HCT116 (cell line): ENCODE measurements around the gene HIPK2. TPM values are rescaled to one million over a fixed set of nuclear protein-coding genes. Genes with fewer than 3 reads are reported as not detected.

ENCODE experiments used
- ATAC-seq: fragments of 200-7000 bp; cut with Tn5 transposase; 2 replicates; pipeline ENCODE4 v1.9.1; 2020; ENCODE audit warnings: mild to moderate bottlenecking, moderate library complexity
- Bru-seq: library from RNA; stranded (reverse); fragments of 400-500 nt; gene quantifications from one replicate; lab custom pipeline; 2021; lab: Mats Ljungman, UMichigan
- BruChase-seq, 2 experiments: library from RNA; stranded (reverse); fragments of 400-500 nt; gene quantifications; one replicate each; lab custom pipeline; 2021; lab: Mats Ljungman, UMichigan
- BruUV-seq: library from RNA; stranded (reverse); fragments of 400-500 nt; replicated peaks from 2 replicates; lab custom pipeline; 2021; lab: Mats Ljungman, UMichigan
- CTCF ChIA-PET: fragments of 300-600 bp; sonication (Branson Sonifier 250); formaldehyde crosslinking; loops from one replicate; lab custom pipeline; 2021; ENCODE audit warnings: antibody characterized with exemption; lab: Charles Lee
- POLR2A ChIA-PET: fragments of 300-600, 350-600 bp; sonication (Branson Sonifier 250); formaldehyde crosslinking; loops from one replicate; lab custom pipeline; 2021; ENCODE audit warnings: antibody characterized with exemption; lab: Charles Lee
- RAD21 ChIA-PET, 2 experiments: fragments of 300-600 bp; sonication (Branson Sonifier 250); formaldehyde crosslinking; loops; one replicate each; lab custom pipeline; 2023; ENCODE audit warnings: low total read pairs in 2 of 2; ENCODE audit not compliant: uncharacterized antibody in 2 of 2, unreplicated experiment in 2 of 2, low non-redundant PET in 1 of 2; lab: Charles Lee
- DNase-seq: peaks from one replicate; pipeline ENCODE4 v3.0.0-alpha.2; 2010; ENCODE audit warnings: low read depth, low spot score
- H2AFZ ChIP-seq: fragments of 200-600 bp; shearing (Covaris generic), sonication (generic); 2 replicates; pipeline ENCODE4 v1.6.1; 2017; ENCODE audit warnings: low read depth, mixed run types, mixed read lengths, antibody characterized with exemption, low read length; ENCODE audit not compliant: poor library complexity, severe bottlenecking
- H3K27ac ChIP-seq: 2 replicates; pipeline ENCODE4 v1.5.1; 2012; ENCODE audit warnings: low read depth, low read length
- H3K27me3 ChIP-seq: fragments of 200-600 bp; sonication (generic); 2 replicates; pipeline ENCODE4 v1.6.1; 2016; ENCODE audit warnings: mixed run types, low read length, mixed read lengths; ENCODE audit not compliant: insufficient read depth
- H3K36me3 ChIP-seq, 2 experiments: fragments of 200-500 bp in 1 of 2; fragments of 200-600 bp in 1 of 2; sonication (Bioruptor generic) in 1 of 2; sonication (generic) in 1 of 2; 2 replicates each; pipeline versions ENCODE4 v1.5.1 to v1.6.1; 2014 to 2016; ENCODE audit warnings: low read length in 2 of 2, inconsistent platforms in 1 of 2, mixed read lengths in 1 of 2, mixed run types in 1 of 2; ENCODE audit not compliant: insufficient read depth in 2 of 2, control insufficient read depth in 1 of 2
- H3K4me1 ChIP-seq, 2 experiments: fragments of 200-600 bp in 1 of 2; sonication (generic) in 1 of 2; 2 replicates each; pipeline versions ENCODE4 v1.5.1 to v1.6.1; 2012 to 2017; ENCODE audit warnings: low read length in 2 of 2, inconsistent platforms in 1 of 2, mild to moderate bottlenecking in 1 of 2, mixed read lengths in 1 of 2, mixed run types in 1 of 2, moderate library complexity in 1 of 2; ENCODE audit not compliant: insufficient read depth in 2 of 2, control insufficient read depth in 1 of 2
- H3K4me2 ChIP-seq: fragments of 200-600 bp; sonication (generic); 2 replicates; pipeline ENCODE4 v1.6.1; 2017; ENCODE audit warnings: mixed run types, low read length, mixed read lengths
- H3K4me3 ChIP-seq, 2 experiments: fragments of 200-600 bp in 1 of 2; sonication (generic) in 1 of 2; replicated peaks in 1 of 2; 2 replicates each; pipeline ENCODE4 v1.5.1; 2011 to 2016; ENCODE audit warnings: low read length in 2 of 2, control low read depth in 1 of 2, low read depth in 1 of 2, mild to moderate bottlenecking in 1 of 2, mixed read lengths in 1 of 2, mixed run types in 1 of 2
- H3K79me2 ChIP-seq: fragments of 200-600 bp; sonication (generic); 2 replicates; pipeline ENCODE4 v1.6.1; 2017; ENCODE audit warnings: mild to moderate bottlenecking, mixed run types, low read length, moderate library complexity, mixed read lengths; ENCODE audit not compliant: insufficient read depth
- H3K9ac ChIP-seq: fragments of 200-600 bp; sonication (generic); 2 replicates; pipeline ENCODE4 v1.6.1; 2016; ENCODE audit warnings: low read length, mixed read lengths
- H3K9me2 ChIP-seq: fragments of 200-600 bp; sonication (generic), shearing (Covaris generic); 2 replicates; pipeline ENCODE4 v1.6.1; 2017; ENCODE audit warnings: mixed run types, mild to moderate bottlenecking, moderate library complexity; ENCODE audit not compliant: insufficient read depth
- H3K9me3 ChIP-seq, 2 experiments: fragments of 200-500 bp in 1 of 2; fragments of 200-600 bp in 1 of 2; sonication (Bioruptor generic) in 1 of 2; sonication (generic) in 1 of 2; 2 replicates each; pipeline ENCODE4 v1.6.1; 2014 to 2017; ENCODE audit warnings: low read length in 2 of 2, mixed read lengths in 2 of 2, inconsistent platforms in 1 of 2, low read depth in 1 of 2, mild to moderate bottlenecking in 1 of 2, mixed run types in 1 of 2, moderate library complexity in 1 of 2; ENCODE audit not compliant: control insufficient read depth in 1 of 2, insufficient read depth in 1 of 2
- H4K20me1 ChIP-seq: fragments of 200-600 bp; sonication (generic), shearing (Covaris generic); 2 replicates; pipeline ENCODE4 v1.6.1; 2017; ENCODE audit warnings: mixed run types, mild to moderate bottlenecking, moderate library complexity; ENCODE audit not compliant: insufficient read depth
- ATF3 ChIP-seq: IDR thresholded peaks from 2 replicates; pipeline ENCODE4 v1.6.1; 2012
- CBX3 ChIP-seq: IDR thresholded peaks from 2 replicates; pipeline ENCODE4 v1.6.1; 2012; ENCODE audit warnings: low read depth
- CEBPB ChIP-seq: IDR thresholded peaks from 2 replicates; pipeline ENCODE4 v1.6.1; 2012; ENCODE audit warnings: low read depth
- CTCF ChIP-seq, 3 experiments: fragments of 200-600 bp in 1 of 3; sonication (generic) in 1 of 3; IDR thresholded peaks in 2 of 3; conservative IDR thresholded peaks in 1 of 3; 2 replicates each; pipeline ENCODE4 v1.5.1; 2012 to 2017; ENCODE audit warnings: low read depth in 2 of 3, low read length in 2 of 3, antibody characterized with exemption in 1 of 3, borderline replicate concordance in 1 of 3, control low read depth in 1 of 3, mild to moderate bottlenecking in 1 of 3, mixed read lengths in 1 of 3, mixed run types in 1 of 3, moderate library complexity in 1 of 3; ENCODE audit not compliant: insufficient read depth in 1 of 3
- EGR1 ChIP-seq: IDR thresholded peaks from 2 replicates; pipeline ENCODE4 v1.6.1; 2012; ENCODE audit warnings: low read depth
- ELF1 ChIP-seq: IDR thresholded peaks from 2 replicates; pipeline ENCODE4 v1.6.1; 2012; ENCODE audit warnings: low read depth, borderline replicate concordance
- EZH2 ChIP-seq: fragments of 200-600 bp; sonication (generic); IDR thresholded peaks from 2 replicates; pipeline ENCODE4 v1.6.1; 2017; ENCODE audit warnings: antibody characterized with exemption, mixed run types
- FOSL1 ChIP-seq: IDR thresholded peaks from 2 replicates; pipeline ENCODE4 v1.6.1; 2012; ENCODE audit warnings: low read depth
- JUND ChIP-seq: IDR thresholded peaks from 2 replicates; pipeline ENCODE4 v1.6.1; 2012
- MAX ChIP-seq: IDR thresholded peaks from 2 replicates; pipeline ENCODE4 v1.6.1; 2012
- POLR2AphosphoS5 ChIP-seq: IDR thresholded peaks from 2 replicates; pipeline ENCODE4 v1.6.1; 2011; ENCODE audit warnings: mild to moderate bottlenecking, low read depth, low read length, moderate library complexity
- RAD21 ChIP-seq: IDR thresholded peaks from 2 replicates; pipeline ENCODE4 v1.6.1; 2012; ENCODE audit warnings: low read depth, mild to moderate bottlenecking
- REST ChIP-seq: IDR thresholded peaks from 2 replicates; pipeline ENCODE4 v1.6.1; 2012; ENCODE audit warnings: low read depth
- SIN3A ChIP-seq: IDR thresholded peaks from 2 replicates; pipeline ENCODE4 v1.6.1; 2012; ENCODE audit warnings: low read depth
- SRF ChIP-seq: IDR thresholded peaks from 2 replicates; pipeline ENCODE4 v1.6.1; 2012; ENCODE audit warnings: low read depth
- ZBTB33 ChIP-seq: IDR thresholded peaks from 2 replicates; pipeline ENCODE4 v1.6.1; 2011; ENCODE audit warnings: mild to moderate bottlenecking, low read length, moderate library complexity; ENCODE audit not compliant: insufficient replicate concordance; ENCODE audit errors: extremely low read depth
- ZNF274 ChIP-seq: fragments of 200-500 bp; sonication (Bioruptor generic); IDR thresholded peaks from 2 replicates; pipeline ENCODE4 v1.6.1; 2014; ENCODE audit warnings: mild to moderate bottlenecking, low read depth, low read length, inconsistent platforms
- intact Hi-C: fragments of 100-400 bp; cut with micrococcal nuclease; formaldehyde crosslinking; loops from 2 replicates; pipeline ENCODE4 v1.10.0; 2022
- long read RNA-seq: library from polyadenylated mRNA; unstranded; transcript quantifications from one replicate; pipeline ENCODE4 v2.0.0, GENCODE V29; 2021; ENCODE audit not compliant: unreplicated experiment
- polyA plus RNA-seq: library from polyadenylated mRNA; unstranded; fragments of >200 nt; gene quantifications from 2 replicates; pipeline ENCODE4 v1.2.1, GENCODE V29; 2012; ENCODE audit warnings: missing spikeins
- total RNA-seq: library from RNA; stranded (reverse); gene quantifications from one replicate; pipeline ENCODE4 v1.2.1, GENCODE V29; 2021; ENCODE audit not compliant: unreplicated experiment

The HIPK2 gene
- 49.5 TPM for total RNA-seq
- 17.1 TPM in 2 replicates for polyA plus RNA-seq
- percentile 85 among the genes with signal in this experiment for Bru-seq, nascent RNA
- BruChase-seq, experiment 1, labeled RNA remaining after a 6-hour chase: percentile 91 among the genes with signal in this experiment
- BruChase-seq, experiment 2, labeled RNA remaining after a 2-hour chase: percentile 80 among the genes with signal in this experiment
- long read RNA-seq, partial matches to known transcripts: 3 of 53 reads
- long read RNA-seq, other reads (novel, unspliced or antisense): 50 of 53 reads

- Histone ChIP-seq H3K4me1 (peaks cover 20 to 39% of the 10 kb centered on the region in 2 experiments), H3K9ac (peak within 1 kb of the TSS; percentile 75), H3K36me3 (no peaks in the 10 kb centered on the region; a peak in 1 of 4 replicates), H2AFZ (no peak within 1 kb of the TSS), H3K27me3 (peaks cover 4% of the 10 kb centered on the region; the same call in 1 of the 2 replicates), H3K9me3 (no peaks in the 10 kb centered on the region), H3K9me2 (no peaks in the 10 kb centered on the region), H3K4me2 (peak within 1 kb of the TSS; percentile 85), H3K79me2 (peaks cover 39% of the 10 kb centered on the region), H3K27ac (peak within 1 kb of the TSS; percentile 69), H4K20me1 (no peaks in the 10 kb centered on the region), H3K4me3 (peak within 1 kb of the TSS; percentile 75 to 86)
- CTCF ChIA-PET: no interaction called here
- RAD21 ChIA-PET: no interaction called here
- intact Hi-C loops: loop anchor here (5.0 to 10.0 kb wide), 2 partner anchors 139 to 273 kb away; no protein-coding TSS in a partner anchor
- BruUV-seq: no TSS peak
- POLR2A ChIA-PET: no interaction called here
- ATAC-seq: peak; percentile 75
- no peak for DNase-seq
- no peak for TF ChIP-seq ZBTB33
- TF ChIP-seq ZNF274: no peak
- TF ChIP-seq POLR2AphosphoS5: no peak
- no peak for TF ChIP-seq CTCF (IDR thresholded peaks at IDR 0.05 in 2 of 3, conservative IDR thresholded peaks at IDR 0.05 in 1 of 3; ENCODE audit: borderline replicate concordance in 1 of 3, insufficient read depth in 1 of 3, low read depth in 2 of 3, low read length in 2 of 3)
- TF ChIP-seq FOSL1: no peak
- TF ChIP-seq SRF: peak; percentile 70; the same call in 1 of the 2 replicates
- no peak for TF ChIP-seq ATF3
- TF ChIP-seq EZH2: no peak
- no peak for TF ChIP-seq SIN3A
- no peak for TF ChIP-seq CEBPB
- TF ChIP-seq ELF1: no peak
- peak; percentile 76 for TF ChIP-seq MAX
- no peak for TF ChIP-seq REST
- TF ChIP-seq JUND: no peak
- TF ChIP-seq EGR1: no peak
- no peak for TF ChIP-seq CBX3
- TF ChIP-seq RAD21: no peak
Observed at GRCh38 chr7:139777948-139778841, at the start of gene HIPK2. Gene HIPK2, minus strand, starts transcription at chr7:139777998. Its CDS starts 375 bp downstream, at chr7:139777623.
